HepG2 (cell line): ENCODE data around the gene LRRC8D. TPM values are rescaled to one million over a fixed set of nuclear protein-coding genes. Genes with fewer than 3 reads are reported as not detected.

Experiments used
- ATF3 ChIP-seq: sonication (generic); formaldehyde crosslinking; IDR thresholded peaks from 2 replicates; pipeline ENCODE4 v1.4.0; 2020; ENCODE audit warnings: missing genetic modification reagents
- ATF6 ChIP-seq: sonication (generic); formaldehyde crosslinking; conservative IDR thresholded peaks from 2 replicates; pipeline ENCODE4 v1.4.0; 2020; ENCODE audit warnings: missing genetic modification reagents
- BRCA1 ChIP-seq: sonication (generic); formaldehyde crosslinking; IDR thresholded peaks from 2 replicates; pipeline ENCODE4 v1.4.0; 2020; ENCODE audit warnings: missing genetic modification reagents
- CSRNP1 ChIP-seq: sonication (generic); formaldehyde crosslinking; IDR thresholded peaks from 2 replicates; pipeline ENCODE4 v1.8.1; 2023; ENCODE audit warnings: mild to moderate bottlenecking, missing genetic modification reagents
- HOXA9 ChIP-seq: sonication (generic); formaldehyde crosslinking; IDR thresholded peaks from 2 replicates; pipeline ENCODE4 v1.8.1; 2022; ENCODE audit warnings: missing genetic modification reagents, mild to moderate bottlenecking, moderate library complexity, borderline replicate concordance
- ISL2 ChIP-seq: sonication (generic); formaldehyde crosslinking; IDR thresholded peaks from 2 replicates; pipeline ENCODE4 v1.5.0; 2020; ENCODE audit warnings: missing genetic modification reagents
- NFAT5 ChIP-seq: sonication (generic); formaldehyde crosslinking; IDR thresholded peaks from 2 replicates; pipeline ENCODE4 v1.4.0; 2020; ENCODE audit warnings: missing genetic modification reagents
- PCBP1 ChIP-seq: fragments of 200-400 bp; formaldehyde crosslinking; IDR thresholded peaks from 2 replicates; pipeline ENCODE4 v1.6.1; 2017; ENCODE audit warnings: mild to moderate bottlenecking, low read depth, low read length, borderline replicate concordance
- PHF8 ChIP-seq: sonication (generic); formaldehyde crosslinking; IDR thresholded peaks from 2 replicates; pipeline ENCODE4 v1.5.0; 2020; ENCODE audit warnings: missing genetic modification reagents
- POLR2AphosphoS2 ChIP-seq: IDR thresholded peaks from 2 replicates; pipeline ENCODE4 v1.6.1; 2011; ENCODE audit warnings: low read depth, low read length, improper control_type of control experiment
- SYNCRIP ChIP-seq: fragments of 200-400 bp; formaldehyde crosslinking; IDR thresholded peaks from 2 replicates; pipeline ENCODE4 v1.6.1; 2018; ENCODE audit warnings: mild to moderate bottlenecking, low read depth, low read length; ENCODE audit not compliant: insufficient read depth
- TFAP4 ChIP-seq: sonication (generic); IDR thresholded peaks from 2 replicates; pipeline ENCODE4 v1.6.1; 2016; ENCODE audit warnings: low read depth, borderline replicate concordance
- ZFY ChIP-seq: sonication (generic); formaldehyde crosslinking; IDR thresholded peaks from 2 replicates; pipeline ENCODE4 v1.4.0; 2020; ENCODE audit warnings: missing genetic modification reagents
- ZNF275 ChIP-seq: sonication (generic); formaldehyde crosslinking; IDR thresholded peaks from 2 replicates; pipeline ENCODE4 v1.8.0; 2022; ENCODE audit warnings: missing genetic modification reagents, mild to moderate bottlenecking, inconsistent platforms, borderline replicate concordance
- ZNF563 ChIP-seq: sonication (generic); formaldehyde crosslinking; IDR thresholded peaks from 2 replicates; pipeline ENCODE4 v1.8.0; 2022; ENCODE audit warnings: mild to moderate bottlenecking, moderate library complexity, missing genetic modification reagents
- ZSCAN29 ChIP-seq: sonication (generic); formaldehyde crosslinking; conservative IDR thresholded peaks from 2 replicates; pipeline ENCODE4 v1.4.0; 2020; ENCODE audit warnings: mild to moderate bottlenecking, missing genetic modification reagents
- polyA plus RNA-seq, 8 experiments: library from polyadenylated mRNA; depleted of rRNA in 3 of 8; stranded (reverse) in 7 of 8; unstranded in 1 of 8; fragments of >200 nt; fragmentation: Illumina TruSeq in 4 of 8; extraction: Trizol in 4 of 8; gene quantifications; 2 replicates each; pipeline versions ENCODE4 v1.2.1 to v1.2.3, GENCODE V29; 2011 to 2016; ENCODE audit warnings: low read depth in 4 of 8, missing spikeins in 1 of 8, mixed read lengths in 1 of 8; ENCODE audit not compliant: insufficient read depth in 1 of 8
- total RNA-seq, 5 experiments: library from RNA; depleted of rRNA; stranded (reverse); fragments of >200 nt; fragmentation: Illumina TruSeq; extraction: Trizol; gene quantifications; 2 replicates each; pipeline ENCODE4 v1.2.3, GENCODE V29; 2016; ENCODE audit warnings: low read depth in 1 of 5

The LRRC8D gene
- total and polyA plus RNA-seq, 2 of the 13 experiments (the other 11 are each of a cell fraction or from before 2014, with no cell fraction given), result 29.9 to 45.5 TPM

- TF ChIP-seq TFAP4 (peak; percentile 31; the same call in 1 of the 2 replicates), ATF3 (CRISPR knock-in tag) (no peak), BRCA1 (CRISPR knock-in tag) (0 out of 2 replicates have a peak, but pooled peaks have one; percentile 57), ATF6 (CRISPR knock-in tag) (no peak), ZNF563 (CRISPR knock-in tag) (no peak; the same call in 1 of the 2 replicates), NFAT5 (CRISPR knock-in tag) (peak; percentile 56), SYNCRIP (no peak), PHF8 (CRISPR knock-in tag) (peak; percentile 62; the same call in 1 of the 2 replicates), CSRNP1 (peak; percentile 30; the same call in 1 of the 2 replicates), ZSCAN29 (CRISPR knock-in tag) (no peak), POLR2AphosphoS2 (no peak), ZNF275 (no peak), ISL2 (CRISPR knock-in tag) (no peak), HOXA9 (peak; percentile 16; the same call in 1 of the 2 replicates), PCBP1 (no peak), ZFY (CRISPR knock-in tag) (no peak; the same call in 1 of the 2 replicates)
Measured at GRCh38 chr1:89820422-89821321, at the start of gene LRRC8D (continued).
